GM10266 (cell line): ENCODE results near the gene GCHFR.

Source experiments
- DNase-seq: peaks from one replicate; pipeline ENCODE4 v3.0.0; 2012; ENCODE audit errors: extremely low spot score
- CTCF ChIP-seq: IDR thresholded peaks from 2 replicates; pipeline ENCODE4 v1.5.1; 2012; ENCODE audit warnings: mild to moderate bottlenecking, low read depth; ENCODE audit not compliant: control insufficient read depth, insufficient read depth; ENCODE audit errors: missing control alignments

GCHFR gene

GRCh38 chr15:40754883-40755811, 8.7 kb upstream of the GCHFR start, which contains the start of gene RMDN3:
RMDN3 (minus strand) TSS chr15:40755254; CDS start chr15:40754783, 471 bp downstream.
- TF ChIP-seq CTCF = no peak

GRCh38 chr15:40755812-40756208, 8.1 kb upstream of the GCHFR start:
- no peak for DNase-seq
- no peak for TF ChIP-seq CTCF

More at GRCh38 chr15:40754883-40755811, 8.7 kb upstream of the GCHFR start, which contains the start of gene RMDN3:
- DNase-seq = peak; percentile 94

GRCh38 chr15:40756938-40757337, 6.9 kb upstream of the GCHFR start:
- no peak for DNase-seq
- TF ChIP-seq CTCF = no peak

GRCh38 chr15:40759961-40760360, 3.9 kb upstream of the GCHFR start:
- no peak for DNase-seq
- TF ChIP-seq CTCF = no peak

GRCh38 chr15:40762919-40763800, 708 bp upstream of the GCHFR start:
- TF ChIP-seq CTCF = no peak
- DNase-seq = peak; percentile 64

- no peak for DNase-seq
- no peak for TF ChIP-seq CTCF
These were observed 798 bp downstream of the GCHFR start for GRCh38 chr15:40764629-40765103.
